T-cell (primary cell): ENCODE data around the gene MLPH. TPM values are rescaled to one million over a fixed set of nuclear protein-coding genes. Genes with fewer than 3 reads are reported as not detected.

Experiments used
- ATAC-seq, 4 experiments: fragments of 200-7000 bp in 3 of 4; fragments of 150-1000 bp in 1 of 4; cut with Tn5 transposase; replicated peaks in 1 of 4; 1 replicate in 3 of 4; 2 replicates in 1 of 4; pipeline ENCODE4 v1.10.0; 2021; ENCODE audit warnings: moderate library complexity in 3 of 4, mild to moderate bottlenecking in 2 of 4, moderate number of reproducible peaks in 1 of 4
- CTCF ChIA-PET, 2 donors: fragments of 300-600 bp; sonication (Branson Sonifier 250); formaldehyde crosslinking; loops; one replicate each; lab custom pipeline; 2022; ENCODE audit warnings: antibody characterized with exemption in 2 of 2; lab: Charles Lee
- POLR2A ChIA-PET, 2 donors: fragments of 300-600 bp; sonication (Branson Sonifier 250); formaldehyde crosslinking; loops; one replicate each; lab custom pipeline; 2022; ENCODE audit warnings: antibody characterized with exemption in 2 of 2; lab: Charles Lee
- DNase-seq, 35 experiments: peaks; one replicate each; pipeline versions ENCODE4 v3.0.0 to v3.0.0-alpha.2; 2013 to 2023
- H3K27ac ChIP-seq: one replicate; pipeline ENCODE4 v1.5.1; 2013; ENCODE audit warnings: low read length
- H3K27me3 ChIP-seq, 2 experiments: replicated peaks in 1 of 2; 1 replicate in 1 of 2; 2 replicates in 1 of 2; pipeline versions ENCODE4 v1.6.1 to v1.7.0; 2013; ENCODE audit warnings: low read length in 1 of 2, mixed read lengths in 1 of 2; ENCODE audit not compliant: control insufficient read depth in 2 of 2, insufficient read depth in 2 of 2; ENCODE audit errors: extremely low read depth in 1 of 2
- H3K36me3 ChIP-seq, 2 donors: 1 replicate in 1 of 2; 2 replicates in 1 of 2; pipeline versions ENCODE4 v1.6.1 to v1.7.0; 2013; ENCODE audit warnings: low read length in 1 of 2; ENCODE audit not compliant: control insufficient read depth in 2 of 2, insufficient read depth in 1 of 2; ENCODE audit errors: extremely low read depth in 1 of 2
- H3K4me1 ChIP-seq, 2 experiments: 1 replicate in 1 of 2; 2 replicates in 1 of 2; pipeline versions ENCODE4 v1.6.1 to v1.7.0; 2013; ENCODE audit warnings: low read length in 2 of 2, mixed read lengths in 1 of 2; ENCODE audit not compliant: insufficient read depth in 2 of 2, control insufficient read depth in 1 of 2; ENCODE audit errors: extremely low read depth in 1 of 2
- H3K4me3 ChIP-seq, 2 donors: 1 replicate in 1 of 2; 2 replicates in 1 of 2; pipeline versions ENCODE4 v1.5.1 to v1.7.0; 2013; ENCODE audit warnings: mild to moderate bottlenecking in 2 of 2, low read length in 1 of 2, moderate library complexity in 1 of 2; ENCODE audit not compliant: control insufficient read depth in 1 of 2; ENCODE audit errors: extremely low read depth in 1 of 2
- H3K9me3 ChIP-seq: 2 replicates; pipeline ENCODE4 v1.7.0; 2013
- H3K27ac Mint-ChIP-seq, 2 donors: one replicate each; pipeline ENCODE4 v1.8.0; 2020 to 2021; ENCODE audit warnings: mild to moderate bottlenecking in 2 of 2, mixed read lengths in 2 of 2
- H3K27me3 Mint-ChIP-seq, 2 donors: one replicate each; pipeline ENCODE4 v1.8.0; 2021 to 2022; ENCODE audit warnings: mixed read lengths in 2 of 2
- H3K36me3 Mint-ChIP-seq: one replicate; pipeline ENCODE4 v1.8.0; 2021; ENCODE audit warnings: mixed read lengths
- H3K4me1 Mint-ChIP-seq, 3 donors: one replicate each; pipeline ENCODE4 v1.8.0; 2020 to 2022; ENCODE audit warnings: mixed read lengths in 3 of 3, mild to moderate bottlenecking in 1 of 3
- H3K4me3 Mint-ChIP-seq, 3 donors: one replicate each; pipeline ENCODE4 v1.8.0; 2020 to 2022; ENCODE audit warnings: mild to moderate bottlenecking in 3 of 3, mixed read lengths in 3 of 3, moderate library complexity in 3 of 3
- H3K9me3 Mint-ChIP-seq, 3 donors: one replicate each; pipeline ENCODE4 v1.8.0; 2020 to 2022; ENCODE audit warnings: mixed read lengths in 3 of 3
- WGBS: methylation state at CpG from one replicate; pipeline ENCODE4 v1.1.5; 2013; ENCODE audit warnings: missing lambda C conversion rate; ENCODE audit not compliant: insufficient coverage; 5-methylcytosine and 5-hydroxymethylcytosine counted together
- total RNA-seq, 35 experiments: library from RNA in 6 of 35; stranded (reverse) in 6 of 35; fragments of 120-200 nt in 1 of 35; gene quantifications; one replicate each; pipeline versions ENCODE4 v1.2.1 to v1.2.4 and lab custom pipeline; 2013 to 2026

Gene MLPH
- total RNA-seq, 5 donors from 2014 or later (not counting 1 experiment from before 2014, with no cell fraction given), result 0.55 to 1.4 (median 0.72) TPM; not detected in 2

- ChIA-PET POLR2A (no interaction called here), CTCF (no interaction called here)
- Mint-ChIP-seq H3K36me3 (no peaks in the 10 kb centered on the region), H3K4me3 (no peak overlapping the region), H3K27me3 (no peaks in the 10 kb centered on the region), H3K4me1 (no peaks in the 10 kb centered on the region), H3K27ac (no peak overlapping the region), H3K9me3 (no peaks in the 10 kb centered on the region)
- H3K27ac ChIP-seq, result no peak overlapping the region
- H3K36me3 ChIP-seq, result no peaks in the 10 kb centered on the region
- no peak overlapping the region for H3K4me3 ChIP-seq
- ATAC-seq, result no peak
- no peaks in the 10 kb centered on the region for H3K4me1 ChIP-seq
- H3K27me3 ChIP-seq, result peaks cover 0 to 18% of the 10 kb centered on the region in 2 experiments
- H3K9me3 ChIP-seq, result no peaks in the 10 kb centered on the region
- 94% methylated on average over 4 of the region's 4 CpGs for WGBS
- DNase-seq, result no peak
These were observed 30.1 kb downstream of the MLPH start for GRCh38 chr2:237517163-237517562.

- ChIA-PET CTCF (no interaction called here), POLR2A (no interaction called here)
- Mint-ChIP-seq H3K4me3 (no peak overlapping the region), H3K27ac (no peak overlapping the region), H3K27me3 (no peaks in the 10 kb centered on the region), H3K9me3 (no peaks in the 10 kb centered on the region), H3K36me3 (no peaks in the 10 kb centered on the region), H3K4me1 (no peaks in the 10 kb centered on the region)
- no peaks in the 10 kb centered on the region for H3K4me1 ChIP-seq
- no peaks in the 10 kb centered on the region for H3K36me3 ChIP-seq
- H3K27ac ChIP-seq, result no peak overlapping the region
- whole genome bisulfite sequencing, result 76% methylated on average over 1 of the region's 1 CpG
- no peak for DNase-seq
- H3K9me3 ChIP-seq, result no peaks in the 10 kb centered on the region
- no peak overlapping the region for H3K4me3 ChIP-seq
- peaks cover 0 to 12% of the 10 kb centered on the region in 2 experiments for H3K27me3 ChIP-seq
- no peak for ATAC-seq
These were observed 30.9 kb downstream of the MLPH start for GRCh38 chr2:237517990-237518389.

- H3K9me3 ChIP-seq, result no peaks in the 10 kb centered on the region
- WGBS, result 76% methylated on average over 12 of the region's 14 CpGs
- Mint-ChIP-seq H3K27me3 (no peaks in the 10 kb centered on the region), H3K9me3 (no peaks in the 10 kb centered on the region), H3K4me1 (no peaks in the 10 kb centered on the region), H3K4me3 (no peak overlapping the region), H3K27ac (no peak overlapping the region), H3K36me3 (no peaks in the 10 kb centered on the region)
- ChIA-PET CTCF (interaction anchor here in 1 of 2 donors (1.4 kb wide), 1 partner anchor 52 kb away, joined by 3 read pairs; no protein-coding TSS in a partner anchor), POLR2A (interaction anchor here in 1 of 2 donors (0.6 kb wide), 1 partner anchor 63 kb away, joined by 6 read pairs; no protein-coding TSS in a partner anchor)
- no peaks in the 10 kb centered on the region for H3K36me3 ChIP-seq
- H3K27ac ChIP-seq, result no peak overlapping the region
- ATAC-seq (no peak), DNase-seq (no peak)
- no peaks in the 10 kb centered on the region for H3K4me1 ChIP-seq
- H3K27me3 ChIP-seq, result peaks cover 0 to 7% of the 10 kb centered on the region in 2 experiments
- no peak overlapping the region for H3K4me3 ChIP-seq
These were observed 32.6 kb downstream of the MLPH start for GRCh38 chr2:237519506-237520245.

GRCh38 chr2:237520290-237520689, 33.2 kb downstream of the MLPH start:
- peaks cover 0 to 11% of the 10 kb centered on the region in 2 experiments for H3K27me3 ChIP-seq
- CTCF ChIA-PET, result interaction anchor here in 1 of 2 donors (0.6 kb wide), 1 partner anchor 245 kb away, joined by 8 read pairs; no protein-coding TSS in a partner anchor
- H3K4me1 ChIP-seq, result no peaks in the 10 kb centered on the region
- no peaks in the 10 kb centered on the region for H3K9me3 ChIP-seq
- no peak overlapping the region for H3K4me3 ChIP-seq
- no peaks in the 10 kb centered on the region for H3K9me3 Mint-ChIP-seq
- no peaks in the 10 kb centered on the region for H3K36me3 ChIP-seq
- WGBS, result 86% methylated on average over 5 of the region's 6 CpGs
- no peak overlapping the region for H3K4me3 Mint-ChIP-seq
- DNase-seq (no peak), ATAC-seq (no peak)
- POLR2A ChIA-PET, result no interaction called here
- no peak overlapping the region for H3K27ac ChIP-seq
- no peaks in the 10 kb centered on the region for H3K4me1 Mint-ChIP-seq
- no peaks in the 10 kb centered on the region for H3K36me3 Mint-ChIP-seq
- no peak overlapping the region for H3K27ac Mint-ChIP-seq
- no peaks in the 10 kb centered on the region for H3K27me3 Mint-ChIP-seq

- Histone ChIP-seq H3K27me3 (peaks cover 0 to 5% of the 10 kb centered on the region in 2 experiments), H3K36me3 (no peaks in the 10 kb centered on the region), H3K4me1 (no peaks in the 10 kb centered on the region), H3K27ac (no peak overlapping the region), H3K9me3 (no peaks in the 10 kb centered on the region), H3K4me3 (no peak overlapping the region)
- DNase-seq (no peak), ATAC-seq (no peak)
- H3K9me3 Mint-ChIP-seq, result no peaks in the 10 kb centered on the region
- no peak overlapping the region for H3K4me3 Mint-ChIP-seq
- CTCF ChIA-PET, result no interaction called here
- H3K27ac Mint-ChIP-seq, result no peak overlapping the region
- no peaks in the 10 kb centered on the region for H3K4me1 Mint-ChIP-seq
- POLR2A ChIA-PET, result no interaction called here
- H3K36me3 Mint-ChIP-seq, result no peaks in the 10 kb centered on the region
- H3K27me3 Mint-ChIP-seq, result no peaks in the 10 kb centered on the region
- WGBS, result 96% methylated on average over 3 of the region's 6 CpGs
These were observed 37.6 kb downstream of the MLPH start for GRCh38 chr2:237524631-237525030.

GRCh38 chr2:237525559-237526157, 38.6 kb downstream of the MLPH start:
- ChIA-PET POLR2A (no interaction called here), CTCF (no interaction called here)
- Mint-ChIP-seq H3K4me3 (no peak overlapping the region), H3K4me1 (no peaks in the 10 kb centered on the region), H3K27me3 (no peaks in the 10 kb centered on the region), H3K9me3 (no peaks in the 10 kb centered on the region), H3K27ac (no peak overlapping the region), H3K36me3 (no peaks in the 10 kb centered on the region)
- DNase-seq (no peak), ATAC-seq (no peak)
- Histone ChIP-seq H3K27me3 (peaks cover 0 to 5% of the 10 kb centered on the region in 2 experiments), H3K9me3 (no peaks in the 10 kb centered on the region), H3K4me1 (no peaks in the 10 kb centered on the region), H3K27ac (no peak overlapping the region), H3K4me3 (no peak overlapping the region), H3K36me3 (no peaks in the 10 kb centered on the region)
- WGBS, result 90% methylated on average over 17 of the region's 17 CpGs
